HG03135 (cell line): ENCODE results near the gene F10.

Experiments
- ATAC-seq: cut with Tn5 transposase; IDR thresholded peaks from one replicate; pipeline ENCODE4 v1.9.1; 2021; ENCODE audit warnings: mild to moderate bottlenecking, moderate library complexity; ENCODE audit not compliant: unreplicated experiment

F10 gene

GRCh38 chr13:113129921-113130750 lies 7.5 kb downstream of the F10 start:
- ATAC-seq: no peak

- ATAC-seq: no peak
Observed at GRCh38 chr13:113135281-113135760, 12.7 kb downstream of the F10 start.

DNA sequence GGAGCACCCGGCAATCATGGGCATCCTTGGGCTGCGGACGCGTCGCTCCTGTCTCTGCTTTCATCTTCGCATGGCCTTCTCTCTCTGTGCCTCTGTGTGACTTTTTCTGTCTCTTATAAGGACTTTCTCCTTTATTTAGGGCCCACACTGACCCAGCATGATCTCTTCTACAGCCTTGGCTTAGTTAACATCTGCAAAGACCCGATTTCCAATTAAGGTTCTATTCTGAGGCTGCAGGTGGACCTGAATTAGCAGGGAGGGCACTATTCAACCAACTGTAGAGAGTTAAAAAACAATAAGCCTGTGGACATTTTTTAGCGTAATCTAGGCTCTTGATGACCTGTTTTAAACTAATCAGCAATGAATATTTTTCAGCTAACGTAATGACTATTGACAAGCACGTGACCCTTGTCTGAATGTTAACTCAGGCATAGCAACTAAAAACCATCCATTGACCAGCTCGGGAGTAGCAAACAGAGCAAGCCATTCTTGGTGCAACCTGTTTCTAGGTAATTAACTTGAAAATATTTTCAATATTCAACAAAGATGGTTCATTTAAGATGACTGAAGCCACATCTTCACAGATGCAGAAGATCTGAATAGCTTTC lies 15.2 kb downstream of the F10 start:
- no peak for ATAC-seq

GRCh38 chr13:113138792-113139551 lies 16.4 kb downstream of the F10 start:
- no peak for ATAC-seq

DNA sequence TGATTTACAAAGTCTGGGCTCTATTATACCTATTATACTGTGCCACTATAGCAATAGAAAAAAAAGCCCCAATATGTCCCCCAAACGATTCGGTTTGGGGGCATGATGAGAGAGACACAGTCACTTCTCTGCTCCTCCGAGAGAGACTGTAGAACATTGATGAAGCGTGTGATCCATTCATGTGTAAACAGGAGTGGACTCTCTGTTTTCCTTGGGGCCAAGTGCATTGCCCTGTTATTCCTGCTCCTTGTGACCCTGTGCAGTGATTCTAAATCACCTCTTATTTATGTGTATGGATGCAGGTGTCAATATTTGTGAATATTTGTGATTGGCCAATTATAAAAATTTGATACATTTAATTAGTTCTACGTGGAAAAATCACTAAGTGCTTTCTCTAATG lies 17.0 kb downstream of the F10 start:
- ATAC-seq: no peak

DNA sequence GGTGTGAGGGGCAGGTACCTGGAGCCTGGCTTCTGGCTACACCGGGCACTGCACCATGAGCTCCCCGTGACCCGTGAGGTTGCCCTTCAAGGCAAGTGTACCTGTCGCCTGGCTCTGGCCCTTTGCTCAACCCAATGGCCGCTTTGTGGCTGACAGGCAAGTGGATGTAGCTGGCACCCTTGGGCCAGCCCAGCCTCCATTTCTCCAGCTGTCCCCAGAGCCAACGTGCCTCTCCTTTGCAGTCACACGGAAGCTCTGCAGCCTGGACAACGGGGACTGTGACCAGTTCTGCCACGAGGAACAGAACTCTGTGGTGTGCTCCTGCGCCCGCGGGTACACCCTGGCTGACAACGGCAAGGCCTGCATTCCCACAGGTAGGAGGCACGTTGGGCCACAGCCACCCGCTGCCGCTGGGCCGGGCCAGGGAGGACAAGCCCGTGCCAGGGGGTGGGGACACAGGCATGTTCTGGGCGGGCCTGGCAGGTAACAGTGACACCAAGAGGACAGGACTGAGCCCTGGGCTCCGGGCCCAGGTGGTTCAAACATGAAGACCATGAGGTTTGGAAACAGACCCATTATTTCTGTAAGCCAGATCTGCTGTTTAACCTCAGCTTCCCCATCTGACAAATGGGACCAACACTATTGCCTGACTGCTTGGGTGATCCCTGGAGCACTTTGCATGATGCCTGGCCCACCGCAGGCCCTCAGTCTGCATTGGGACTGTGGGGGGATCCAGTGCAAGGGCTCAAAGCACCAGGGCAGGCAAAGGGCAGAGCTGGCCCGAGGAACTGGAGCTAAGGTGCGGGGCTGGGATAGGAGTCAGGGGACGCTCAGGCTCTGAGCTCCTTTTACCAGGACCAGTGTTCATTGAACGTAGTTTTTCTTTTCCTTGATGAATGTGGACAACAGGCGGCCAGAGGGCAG lies 18.3 kb downstream of the F10 start:
- ATAC-seq: no peak

- no peak for ATAC-seq
Observed at GRCh38 chr13:113141601-113141970, 19.0 kb downstream of the F10 start.

DNA sequence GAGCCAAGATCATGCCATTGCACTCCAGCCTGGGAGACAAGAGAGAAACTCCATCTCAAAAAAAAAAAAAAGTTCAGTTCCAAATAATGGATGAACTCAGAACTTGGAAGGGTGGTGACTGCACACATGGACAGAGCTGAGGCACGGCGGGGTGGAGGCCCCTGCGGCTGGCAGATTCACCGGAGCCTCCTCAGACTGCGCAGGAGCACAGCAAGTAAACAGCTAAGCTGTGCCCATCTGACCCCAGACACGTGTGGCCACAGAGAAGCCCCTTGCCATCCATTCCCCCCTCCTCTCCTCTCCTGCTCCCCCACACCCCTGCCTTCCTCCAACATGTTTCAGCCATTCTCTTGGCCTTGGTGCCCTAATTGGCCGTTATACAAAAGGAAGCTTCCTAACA lies 20.3 kb downstream of the F10 start:
- no peak for ATAC-seq

DNA sequence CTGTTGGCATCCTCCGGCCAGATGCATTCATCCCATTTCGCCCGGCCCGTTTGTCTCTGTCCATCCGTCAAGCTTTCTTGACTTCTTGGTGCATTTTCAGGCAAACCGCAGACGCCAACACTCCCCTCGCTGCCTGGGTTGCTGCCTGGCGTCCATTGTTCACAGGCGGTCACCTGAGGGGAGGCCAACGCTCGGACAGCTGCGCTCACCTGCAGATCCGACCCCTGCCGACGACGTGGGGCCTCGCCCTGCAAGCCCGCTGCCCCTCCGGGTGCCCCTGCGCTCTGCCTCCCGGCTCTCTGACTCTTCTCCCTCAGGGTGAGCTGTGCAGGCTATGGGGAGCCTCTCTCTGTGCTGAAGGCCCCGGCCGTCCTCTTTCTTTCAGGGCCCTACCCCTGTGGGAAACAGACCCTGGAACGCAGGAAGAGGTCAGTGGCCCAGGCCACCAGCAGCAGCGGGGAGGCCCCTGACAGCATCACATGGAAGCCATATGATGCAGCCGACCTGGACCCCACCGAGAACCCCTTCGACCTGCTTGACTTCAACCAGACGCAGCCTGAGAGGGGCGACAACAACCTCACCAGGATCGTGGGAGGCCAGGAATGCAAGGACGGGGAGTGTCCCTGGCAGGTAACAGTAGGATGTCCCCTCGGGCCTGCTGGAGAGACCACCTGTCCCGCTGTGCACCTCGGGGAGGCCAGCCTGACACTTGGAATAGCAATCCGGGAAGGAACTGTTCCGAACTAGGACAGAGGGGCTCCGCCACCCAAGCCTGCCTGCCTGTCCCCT lies 21.1 kb downstream of the F10 start:
- no peak for ATAC-seq

DNA sequence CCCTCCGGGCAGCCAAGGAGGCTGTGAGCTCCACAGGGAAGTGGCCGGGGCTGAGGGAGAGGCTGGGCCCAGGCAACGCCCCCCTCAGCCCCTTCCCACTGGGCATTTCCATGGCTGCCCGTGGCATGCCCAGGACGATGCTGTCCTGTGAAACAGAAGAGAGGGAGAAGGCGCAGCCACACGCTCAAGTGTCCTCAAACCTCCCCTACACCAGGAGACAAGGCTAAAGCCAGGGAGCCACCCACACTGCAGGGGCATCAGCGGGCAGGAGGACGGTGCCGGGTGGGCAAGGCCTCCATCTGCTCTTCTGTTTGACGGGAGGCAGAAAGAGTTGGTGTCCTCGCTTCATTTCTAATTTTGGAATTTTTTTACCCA lies 21.6 kb downstream of the F10 start:
- ATAC-seq: no peak

DNA sequence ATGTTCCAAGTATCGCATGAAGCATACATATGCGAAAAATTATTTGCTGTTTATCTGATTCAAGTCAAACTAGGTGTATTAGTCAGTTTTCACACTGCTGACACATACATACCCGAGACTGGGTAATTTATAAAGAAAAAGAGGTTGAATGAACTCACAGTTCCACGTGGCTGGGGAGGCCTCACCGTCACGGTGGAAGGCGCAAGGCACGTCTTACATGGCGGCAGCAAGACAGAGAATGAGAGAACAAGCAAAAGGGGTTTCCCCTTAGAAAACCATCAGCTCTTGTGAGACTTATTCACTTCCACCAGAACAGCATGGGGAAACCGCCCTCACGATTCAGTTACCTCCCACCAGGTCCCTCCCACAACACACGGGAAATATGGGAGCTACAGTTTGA lies 22.9 kb downstream of the F10 start:
- ATAC-seq: no peak

DNA sequence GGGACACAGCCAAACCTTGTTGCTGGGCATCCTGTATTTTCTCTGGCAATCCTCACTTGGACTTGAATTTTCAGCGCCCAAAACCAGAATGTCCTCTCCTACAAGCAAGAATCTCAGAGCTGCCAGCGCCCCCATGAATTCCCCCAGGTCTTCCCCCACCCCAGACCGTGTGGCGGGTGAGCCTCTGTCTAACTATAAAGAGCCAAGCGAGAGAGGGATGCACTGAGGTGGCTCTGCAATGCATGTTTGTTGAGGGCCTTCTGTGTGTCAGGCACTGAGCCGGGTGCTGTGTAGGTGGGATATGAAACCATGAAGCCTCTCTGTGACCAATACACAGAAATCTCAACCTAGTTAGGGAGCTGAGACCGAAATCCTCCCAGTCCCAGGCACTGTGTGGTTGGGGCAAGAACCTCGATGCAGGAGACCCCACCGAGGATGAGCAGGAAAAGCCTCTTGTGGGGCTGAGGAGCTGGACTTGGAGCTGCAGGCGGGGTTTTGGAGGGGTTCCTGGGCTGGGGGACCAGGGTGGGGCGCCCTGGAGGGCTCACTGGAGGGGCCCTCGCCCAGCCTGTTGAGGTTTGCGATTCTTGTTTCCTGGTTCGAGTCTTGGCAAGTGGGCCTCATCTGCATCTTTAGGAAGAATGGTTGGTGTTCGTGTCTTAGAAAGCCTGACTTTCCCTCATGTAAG lies 23.5 kb downstream of the F10 start:
- ATAC-seq: no peak

GRCh38 chr13:113146750-113147149 lies 24.2 kb downstream of the F10 start:
- ATAC-seq: no peak

DNA sequence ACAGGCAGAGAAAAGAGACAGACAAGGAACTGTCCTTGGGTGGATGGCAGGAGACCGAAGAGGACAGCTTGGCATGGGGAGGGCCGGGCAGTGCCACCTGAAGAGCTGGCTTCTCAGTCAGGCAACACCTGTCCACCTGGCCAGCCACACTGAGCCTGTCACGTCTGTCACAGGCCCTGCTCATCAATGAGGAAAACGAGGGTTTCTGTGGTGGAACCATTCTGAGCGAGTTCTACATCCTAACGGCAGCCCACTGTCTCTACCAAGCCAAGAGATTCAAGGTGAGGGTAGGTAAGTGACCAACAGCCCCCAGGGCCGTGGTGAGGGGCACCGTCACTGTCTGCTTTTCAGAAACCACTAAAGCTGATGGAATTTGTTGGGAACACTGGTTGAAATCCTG lies 24.6 kb downstream of the F10 start:
- ATAC-seq: no peak

- ATAC-seq: no peak
Observed at GRCh38 chr13:113148407-113148806, 25.8 kb downstream of the F10 start.

DNA sequence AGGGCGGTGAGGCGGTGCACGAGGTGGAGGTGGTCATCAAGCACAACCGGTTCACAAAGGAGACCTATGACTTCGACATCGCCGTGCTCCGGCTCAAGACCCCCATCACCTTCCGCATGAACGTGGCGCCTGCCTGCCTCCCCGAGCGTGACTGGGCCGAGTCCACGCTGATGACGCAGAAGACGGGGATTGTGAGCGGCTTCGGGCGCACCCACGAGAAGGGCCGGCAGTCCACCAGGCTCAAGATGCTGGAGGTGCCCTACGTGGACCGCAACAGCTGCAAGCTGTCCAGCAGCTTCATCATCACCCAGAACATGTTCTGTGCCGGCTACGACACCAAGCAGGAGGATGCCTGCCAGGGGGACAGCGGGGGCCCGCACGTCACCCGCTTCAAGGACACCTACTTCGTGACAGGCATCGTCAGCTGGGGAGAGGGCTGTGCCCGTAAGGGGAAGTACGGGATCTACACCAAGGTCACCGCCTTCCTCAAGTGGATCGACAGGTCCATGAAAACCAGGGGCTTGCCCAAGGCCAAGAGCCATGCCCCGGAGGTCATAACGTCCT lies 26.4 kb downstream of the F10 start:
- ATAC-seq: no peak

DNA sequence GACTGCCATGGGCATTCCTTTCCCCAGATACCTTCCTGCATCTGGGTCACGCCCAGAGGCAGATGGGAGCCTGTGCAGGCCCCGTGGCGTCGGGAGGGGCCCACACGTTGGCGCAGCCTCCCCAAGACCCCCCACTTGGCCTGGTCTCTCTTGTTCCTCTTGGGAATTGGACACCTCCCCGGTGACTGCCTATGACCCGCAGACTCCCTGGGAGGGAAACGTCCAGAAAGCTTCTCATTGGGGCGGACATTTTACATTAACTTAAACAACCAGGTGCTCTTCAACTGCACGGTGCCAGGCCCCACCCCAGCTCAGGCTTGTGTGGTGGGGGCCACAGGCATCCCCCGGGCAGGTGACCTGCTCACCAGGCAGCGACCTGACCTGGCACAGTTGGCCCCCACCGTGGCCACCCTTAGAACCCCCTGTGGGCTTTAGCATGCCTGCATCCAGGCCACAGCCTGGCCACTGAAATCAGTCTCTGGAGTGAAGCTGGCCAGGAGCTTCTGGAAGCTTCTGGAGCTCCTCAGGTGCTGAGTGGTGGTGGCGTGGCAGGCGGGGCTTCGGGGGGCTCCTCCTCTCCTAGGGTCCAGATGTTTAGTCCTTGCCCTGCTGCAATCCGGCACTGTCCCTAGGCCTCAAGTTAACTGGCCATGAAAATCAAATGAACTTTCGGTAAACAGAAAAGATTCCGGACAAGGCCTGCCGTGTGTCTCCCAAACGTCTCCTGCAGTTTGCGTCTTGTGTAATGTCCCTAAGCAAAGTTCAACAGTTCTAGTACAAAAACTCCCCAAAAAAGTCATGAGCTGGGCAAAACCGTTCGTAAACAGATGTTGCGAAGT lies 27.3 kb downstream of the F10 start:
- no peak for ATAC-seq
